Right lobe of liver (tissue), 6 donors: ENCODE measurements around the gene SELPLG. TPM values are rescaled to one million over a fixed set of nuclear protein-coding genes. Genes with fewer than 3 reads are reported as not detected.
"Not testable (repeated sequence)": the region's sequence is repeated elsewhere in the genome, so short reads cannot be mapped to it uniquely, and the experiment has no call there.

Experiments
- ATAC-seq, 4 donors: fragments of 200-7000 bp; cut with Tn5 transposase; one replicate each; pipeline ENCODE4 v1.9.1; 2020; ENCODE audit warnings: mild to moderate bottlenecking in 4 of 4, moderate library complexity in 4 of 4
- DNase-seq, 3 donors: peaks; one replicate each; pipeline ENCODE4 v3.0.0-alpha.2; 2020
- H3K27ac ChIP-seq, 3 donors: fragments of 200-600 bp; one replicate each; pipeline ENCODE4 v1.8.0; 2022
- H3K27me3 ChIP-seq, 2 donors: fragments of 200-600 bp; one replicate each; pipeline ENCODE4 v1.8.0; 2022
- H3K36me3 ChIP-seq, 4 donors: fragments of 200-600 bp; sonication (generic) in 1 of 4; one replicate each; pipeline versions ENCODE4 v1.5.1 to v1.8.0; 2017 to 2022; ENCODE audit warnings: control low read depth in 1 of 4
- H3K4me1 ChIP-seq, 4 donors: fragments of 200-600 bp; sonication (generic) in 1 of 4; one replicate each; pipeline versions ENCODE4 v1.5.1 to v1.8.0; 2017 to 2022; ENCODE audit warnings: control low read depth in 1 of 4
- H3K4me3 ChIP-seq, 3 donors: fragments of 200-600 bp; one replicate each; pipeline ENCODE4 v1.8.0; 2022
- H3K9me3 ChIP-seq, 4 donors: fragments of 200-600 bp; sonication (generic) in 1 of 4; one replicate each; pipeline versions ENCODE4 v1.5.1 to v1.8.0; 2017 to 2022; ENCODE audit warnings: control low read depth in 1 of 4
- CTCF ChIP-seq, 4 donors: fragments of 200-600 bp in 3 of 4; fragments of 450-650 bp in 1 of 4; IDR thresholded peaks; one replicate each; pipeline versions ENCODE4 v1.5.1 to v1.8.0; 2016 to 2022; ENCODE audit warnings: antibody characterized with exemption in 4 of 4, mild to moderate bottlenecking in 2 of 4
- POLR2A ChIP-seq: fragments of 450-650 bp; IDR thresholded peaks from one replicate; pipeline ENCODE4 v1.6.1; 2017; ENCODE audit warnings: antibody characterized with exemption, mild to moderate bottlenecking
- WGBS: methylation state at CpG from one replicate; pipeline ENCODE4 v1.1.6; 2018; ENCODE audit warnings: low coverage, low lambda C conversion rate; ENCODE audit not compliant: insufficient coverage; ENCODE audit errors: missing lambda C conversion rate; 5-methylcytosine and 5-hydroxymethylcytosine counted together
- intact Hi-C, 2 donors: fragments of 100-400 bp; cut with DNase I; formaldehyde crosslinking; loops; one replicate each; pipeline versions ENCODE4 v1.11.2 to v1.14.1; 2022
- microRNA-seq, 2 donors: library from miRNA; unstranded; fragments of <30 nt; microRNA quantifications; one replicate each; pipeline ENCODE4, GENCODE V29; 2019 to 2020
- small RNA-seq, 2 experiments: library from RNA; depleted of rRNA; stranded (forward); fragments of <200 nt; gene quantifications; one replicate each; pipeline ENCODE3, GENCODE V24; 2016
- total RNA-seq, 6 experiments: library from RNA; depleted of rRNA in 2 of 6; stranded (reverse); fragments of >200 nt in 2 of 6; fragmentation: NEBNext Ultra II Directional in 3 of 6; extraction: Animal tissue kit (Norgen Biotek cat#: 25700) in 3 of 6; gene quantifications; one replicate each; pipeline versions ENCODE4 v1.1.0 to v1.2.4, GENCODE V29; 2016 to 2023
- donor health status: DM: no; HTN: yes; CAD: no.
- donor health status: DM: no; HTN: no; CAD: no.
- donor health status: DM: no; HTN: no; CAD: no.
- donor health status: DM: no; HTN: yes; CAD: no.
- donor health status: DM: no; HTN: yes; CAD: no.

The SELPLG gene
- total RNA-seq, 6 experiments from 2014 or later, result 1.5 to 6.0 (median 3.1) TPM

- Histone ChIP-seq H3K9me3 (no peaks in the 10 kb centered on the region), H3K4me3 (no peak overlapping the region), H3K36me3 (no peaks in the 10 kb centered on the region), H3K27ac (no peak overlapping the region), H3K27me3 (no peaks in the 10 kb centered on the region), H3K4me1 (no peaks in the 10 kb centered on the region)
- DNase-seq, result peak in 1 of 3 donors; percentile 11
- intact Hi-C loops, result loop anchor here in 1 of 2 donors (5.0 kb wide), 1 partner anchor 37 kb away; no protein-coding TSS in a partner anchor
- 76% methylated on average over 5 of the region's 9 CpGs for WGBS
- ATAC-seq, result no peak
- TF ChIP-seq POLR2A (no peak), CTCF (IDR thresholded peaks at IDR 0.05) (no peak)
These were observed 58.3 kb downstream of the SELPLG start for GRCh38 chr12:108575199-108575912.

- H3K36me3 ChIP-seq, H3K4me3 ChIP-seq, intact Hi-C loops, H3K4me1 ChIP-seq, H3K9me3 ChIP-seq, H3K27ac ChIP-seq, ATAC-seq, H3K27me3 ChIP-seq: not testable (repeated sequence)
- 89% methylated on average over 1 of the region's 1 CpG for WGBS
- peak in 1 of 3 donors; percentile 3 for DNase-seq
These were observed 59.4 kb downstream of the SELPLG start for GRCh38 chr12:108574276-108574675.

- DNase-seq (no peak), ATAC-seq (no peak)
- TF ChIP-seq CTCF (IDR thresholded peaks at IDR 0.05) (no peak), POLR2A (no peak)
- no peak overlapping the region for H3K4me3 ChIP-seq
- no peaks in the 10 kb centered on the region for H3K27me3 ChIP-seq
- H3K9me3 ChIP-seq, result no peaks in the 10 kb centered on the region
- WGBS, result 36% methylated on average over 2 of the region's 2 CpGs
- H3K27ac ChIP-seq, result no peak overlapping the region
- intact Hi-C loops, result no loop called here
- H3K36me3 ChIP-seq, result peaks cover 0 to 18% (median 4%) of the 10 kb centered on the region in 4 donors
- no peaks in the 10 kb centered on the region for H3K4me1 ChIP-seq
These were observed 60.4 kb downstream of the SELPLG start for GRCh38 chr12:108573317-108573716.

GRCh38 chr12:108572166-108572790, 61.4 kb downstream of the SELPLG start:
- DNase-seq (no peak), ATAC-seq (no peak)
- TF ChIP-seq CTCF (IDR thresholded peaks at IDR 0.05) (no peak), POLR2A (no peak)
- Histone ChIP-seq H3K27ac (no peak overlapping the region), H3K27me3 (no peaks in the 10 kb centered on the region), H3K4me3 (no peak overlapping the region), H3K36me3 (peaks cover 0 to 28% (median 8%) of the 10 kb centered on the region in 4 donors), H3K4me1 (no peaks in the 10 kb centered on the region), H3K9me3 (no peaks in the 10 kb centered on the region)
- 45% methylated on average over 4 of the region's 8 CpGs for WGBS
- intact Hi-C loops, result no loop called here

Small RNA genes lying within 50 kb of the gene (microRNA-seq; reads per million reads assigned to microRNA genes)
- gene MIR4496, result 0 reads per million in 2 donors

Small RNA genes lying within 50 kb of the gene (small RNA-seq; reads per million reads assigned to genes)
- 0 reads per million in 2 experiments for gene RNU7-169P

Other genes with a start within 250 kb of the SELPLG start
- gene FICD, start 118.6 kb downstream of the SELPLG start, total RNA-seq, result 1 to 10 TPM; 2.8 to 8.4 (median 5.6) TPM
- gene SART3, start 72.7 kb downstream of the SELPLG start, total RNA-seq, result 10 to 100 TPM; 13.2 to 28.4 (median 20.6) TPM
- 10 to 100 TPM; 36.7 to 81.8 (median 58.4) TPM for gene ISCU, start 71.3 kb downstream of the SELPLG start, total RNA-seq
- gene TMEM119, start 35.8 kb downstream of the SELPLG start, total RNA-seq, result under 1 TPM in 4 of 6 experiments, not detected in 2; 0.09 to 0.38 (median 0.22) TPM
- 100 to 1,000 TPM in 1 of 6 experiments, 10 to 100 TPM in 5; 36.6 to 100 (median 57.5) TPM for gene CORO1C, start 97.6 kb upstream of the SELPLG start, total RNA-seq
- gene SSH1, start 223.7 kb upstream of the SELPLG start, total RNA-seq, result 10 to 100 TPM in 5 of 6 experiments, 1 to 10 TPM in 1; 9.8 to 17.6 (median 15.7) TPM
- 10 to 100 TPM; 26.7 to 70.2 (median 45.0) TPM for gene DAO, start 246.2 kb upstream of the SELPLG start, total RNA-seq